Tibial nerve (tissue), 4 donors: Measurements from ENCODE around the gene SLC35E1. TPM values are rescaled to one million over a fixed set of nuclear protein-coding genes. Genes with fewer than 3 reads are reported as not detected.

Experiments used
- DNase-seq, 2 donors: peaks; one replicate each; pipeline ENCODE4 v3.0.0-alpha.2; 2019; ENCODE audit warnings: low spot score in 2 of 2
- H3K27ac ChIP-seq, 4 donors: fragments of 200-600 bp; sonication (generic) in 3 of 4; one replicate each; pipeline ENCODE4 v1.5.1; 2017 to 2019; ENCODE audit warnings: mild to moderate bottlenecking in 1 of 4
- H3K27me3 ChIP-seq, 2 donors: fragments of 200-600 bp; sonication (generic) in 1 of 2; one replicate each; pipeline versions ENCODE4 v1.5.1 to v1.6.0; 2017 to 2019
- H3K36me3 ChIP-seq, 3 donors: fragments of 200-600 bp; sonication (generic); one replicate each; pipeline ENCODE4 v1.5.1; 2018 to 2019
- H3K4me1 ChIP-seq, 4 donors: fragments of 200-600 bp; sonication (generic) in 3 of 4; one replicate each; pipeline ENCODE4 v1.5.1; 2017 to 2019
- H3K4me3 ChIP-seq, 4 donors: fragments of 200-600 bp; sonication (generic) in 3 of 4; one replicate each; pipeline ENCODE4 v1.5.1; 2017 to 2019; ENCODE audit warnings: mild to moderate bottlenecking in 1 of 4, moderate library complexity in 1 of 4
- H3K9me3 ChIP-seq, 4 donors: fragments of 200-600 bp; sonication (generic) in 3 of 4; one replicate each; pipeline ENCODE4 v1.5.1; 2017 to 2019
- EP300 ChIP-seq, 2 donors: sonication (generic); formaldehyde crosslinking; IDR thresholded peaks; one replicate each; pipeline ENCODE4 v1.6.1; 2017; ENCODE audit warnings: antibody characterized with exemption in 2 of 2, mild to moderate bottlenecking in 1 of 2
- POLR2A ChIP-seq, 2 donors: fragments of 450-650 bp; IDR thresholded peaks; one replicate each; pipeline ENCODE4 v1.6.1; 2017; ENCODE audit warnings: antibody characterized with exemption in 2 of 2, mild to moderate bottlenecking in 2 of 2, moderate library complexity in 2 of 2
- WGBS, 2 donors: methylation state at CpG; one replicate each; pipeline ENCODE4 v1.1.5; 2018; 5-methylcytosine and 5-hydroxymethylcytosine counted together
- total RNA-seq, 4 donors: library from RNA; depleted of rRNA; stranded (reverse); fragments of >200 nt; gene quantifications; one replicate each; pipeline ENCODE4 v1.1.0, GENCODE V29; 2016
- TF ChIP-seq, protein P1 (sequence below), 5 experiments: fragments of 200-600 bp in 3 of 5; fragments of 450-650 bp in 2 of 5; sonication (generic) in 3 of 5; IDR thresholded peaks; one replicate each; pipeline ENCODE4 v1.5.1; 2016 to 2019; ENCODE audit warnings: antibody characterized with exemption in 5 of 5, mild to moderate bottlenecking in 3 of 5, moderate library complexity in 2 of 5

SLC35E1 gene
- total RNA-seq, 4 donors from 2014 or later = 24.9 to 29.5 (median 28.0) TPM

DNA sequence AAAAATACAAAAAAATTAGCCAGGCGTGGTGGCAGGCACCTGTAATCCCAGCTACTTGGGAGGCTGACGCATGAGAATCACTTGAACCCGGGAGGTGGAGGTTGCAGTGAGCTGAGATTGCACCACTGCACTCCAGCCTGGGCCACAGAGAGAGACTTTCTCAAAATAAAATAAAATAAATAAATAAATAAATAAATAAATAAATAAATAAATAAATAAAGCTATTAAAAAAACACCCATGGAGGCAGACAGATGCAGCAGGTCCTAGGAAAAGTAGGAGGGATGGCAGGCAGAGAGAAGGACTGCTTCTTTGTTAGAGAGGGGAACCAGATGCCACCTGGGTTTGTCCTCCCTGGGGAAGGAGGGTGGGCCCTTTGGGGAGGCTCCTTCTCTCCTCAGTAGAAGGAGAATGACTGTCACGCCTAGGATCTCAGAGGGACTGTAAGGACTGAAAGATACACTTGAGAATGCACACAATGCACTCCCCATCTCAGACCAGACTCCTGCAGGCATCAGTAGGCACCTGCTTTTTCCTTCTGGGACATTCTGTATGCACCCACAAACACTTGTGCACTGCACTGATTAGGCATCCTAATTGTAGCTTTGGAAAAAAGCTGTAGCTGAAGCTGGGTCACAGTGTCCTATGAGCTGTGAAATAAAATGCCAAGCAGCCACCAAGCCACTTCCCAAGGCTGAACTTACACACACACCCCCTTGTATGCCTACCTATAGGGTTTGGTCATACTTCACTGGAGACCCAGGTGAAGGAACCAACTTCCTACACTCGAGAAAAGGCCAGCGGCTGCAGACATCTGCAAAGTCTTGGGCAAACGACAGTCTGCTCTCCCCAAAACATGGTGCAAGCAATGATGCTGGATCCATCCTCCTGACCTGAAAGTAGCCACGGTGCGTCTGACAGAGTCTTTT lies 18.9 kb upstream of the SLC35E1 start:
- no peak for TF ChIP-seq POLR2A (IDR thresholded peaks at IDR 0.05)
- TF ChIP-seq EP300 (IDR thresholded peaks at IDR 0.05) = no peak
- TF ChIP-seq, protein P1, sequence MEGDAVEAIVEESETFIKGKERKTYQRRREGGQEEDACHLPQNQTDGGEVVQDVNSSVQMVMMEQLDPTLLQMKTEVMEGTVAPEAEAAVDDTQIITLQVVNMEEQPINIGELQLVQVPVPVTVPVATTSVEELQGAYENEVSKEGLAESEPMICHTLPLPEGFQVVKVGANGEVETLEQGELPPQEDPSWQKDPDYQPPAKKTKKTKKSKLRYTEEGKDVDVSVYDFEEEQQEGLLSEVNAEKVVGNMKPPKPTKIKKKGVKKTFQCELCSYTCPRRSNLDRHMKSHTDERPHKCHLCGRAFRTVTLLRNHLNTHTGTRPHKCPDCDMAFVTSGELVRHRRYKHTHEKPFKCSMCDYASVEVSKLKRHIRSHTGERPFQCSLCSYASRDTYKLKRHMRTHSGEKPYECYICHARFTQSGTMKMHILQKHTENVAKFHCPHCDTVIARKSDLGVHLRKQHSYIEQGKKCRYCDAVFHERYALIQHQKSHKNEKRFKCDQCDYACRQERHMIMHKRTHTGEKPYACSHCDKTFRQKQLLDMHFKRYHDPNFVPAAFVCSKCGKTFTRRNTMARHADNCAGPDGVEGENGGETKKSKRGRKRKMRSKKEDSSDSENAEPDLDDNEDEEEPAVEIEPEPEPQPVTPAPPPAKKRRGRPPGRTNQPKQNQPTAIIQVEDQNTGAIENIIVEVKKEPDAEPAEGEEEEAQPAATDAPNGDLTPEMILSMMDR (IDR thresholded peaks at IDR 0.05) = no peak
- Histone ChIP-seq H3K4me1 (peaks cover 0 to 92% (median 57%) of the 10 kb centered on the region in 4 donors), H3K4me3 (no peak overlapping the region), H3K36me3 (no peaks in the 10 kb centered on the region), H3K27me3 (no peaks in the 10 kb centered on the region), H3K9me3 (no peaks in the 10 kb centered on the region), H3K27ac (no peak overlapping the region)
- no peak for DNase-seq
- WGBS, 2 donors = 76 to 79% methylated on average over 9 of the region's 9 CpGs

DNA sequence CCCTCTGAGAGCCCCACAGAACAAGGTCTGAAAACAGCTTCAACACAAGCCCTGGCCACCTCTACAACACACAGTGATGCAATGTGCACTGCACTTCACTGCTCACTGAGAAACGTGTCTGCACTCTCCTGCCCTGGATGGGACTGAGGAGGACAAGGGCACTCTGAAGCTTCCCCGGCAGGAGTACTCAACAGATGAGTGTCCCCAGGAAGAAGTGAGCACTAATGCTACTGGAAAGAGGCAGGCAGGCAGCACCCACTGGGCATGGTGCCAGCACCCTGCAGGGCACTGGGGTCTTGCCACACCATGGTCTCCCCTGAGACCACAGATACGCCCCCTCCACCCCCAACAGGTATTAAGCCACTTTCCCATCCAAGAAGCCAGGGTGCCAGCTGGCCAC lies 17.7 kb upstream of the SLC35E1 start:
- TF ChIP-seq, protein P1 (IDR thresholded peaks at IDR 0.05) = no peak
- TF ChIP-seq POLR2A (IDR thresholded peaks at IDR 0.05) = no peak
- no peak for TF ChIP-seq EP300 (IDR thresholded peaks at IDR 0.05)
- H3K9me3 ChIP-seq = no peaks in the 10 kb centered on the region
- no peaks in the 10 kb centered on the region for H3K36me3 ChIP-seq
- no peak for DNase-seq
- H3K27me3 ChIP-seq = no peaks in the 10 kb centered on the region
- peaks cover 0 to 93% (median 63%) of the 10 kb centered on the region in 4 donors for H3K4me1 ChIP-seq
- WGBS, 2 donors = 53 to 61% methylated on average over 3 of the region's 3 CpGs
- no peak overlapping the region for H3K4me3 ChIP-seq
- H3K27ac ChIP-seq = no peak overlapping the region

- Histone ChIP-seq H3K27me3 (no peaks in the 10 kb centered on the region), H3K4me1 (peaks cover 0 to 93% (median 66%) of the 10 kb centered on the region in 4 donors), H3K4me3 (no peak overlapping the region), H3K9me3 (no peaks in the 10 kb centered on the region), H3K27ac (peak overlapping the region in 3 of 4 donors; percentile 38 to 68 (median 43)), H3K36me3 (no peaks in the 10 kb centered on the region)
- DNase-seq = no peak
- 57 to 65% methylated on average over 10 to 11 of the region's 11 CpGs for WGBS, 2 donors
- TF ChIP-seq, protein P1 (IDR thresholded peaks at IDR 0.05) = no peak
- TF ChIP-seq EP300 (IDR thresholded peaks at IDR 0.05) (no peak), POLR2A (IDR thresholded peaks at IDR 0.05) (no peak)
These were observed 16.8 kb upstream of the SLC35E1 start for GRCh38 chr19:16588824-16589577.

GRCh38 chr19:16587833-16588823 lies 15.9 kb upstream of the SLC35E1 start:
- Histone ChIP-seq H3K27ac (peak overlapping the region in 3 of 4 donors; percentile 43 to 68 (median 47)), H3K4me1 (peaks cover 0 to 94% (median 72%) of the 10 kb centered on the region in 4 donors)
- no peak for TF ChIP-seq POLR2A (IDR thresholded peaks at IDR 0.05)

More at GRCh38 chr19:16587833-16588823, 15.9 kb upstream of the SLC35E1 start:
- peak overlapping the region in 2 of 4 donors; percentile 7 to 31 for H3K4me3 ChIP-seq
- peak in 1 of 2 donors; percentile 36 for DNase-seq
- no peaks in the 10 kb centered on the region for H3K27me3 ChIP-seq
- 29 to 44% methylated on average over 13 to 23 of the region's 26 CpGs for WGBS, 2 donors
- H3K9me3 ChIP-seq = no peaks in the 10 kb centered on the region
- H3K36me3 ChIP-seq = no peaks in the 10 kb centered on the region
